HG02938 (cell line): Measurements from ENCODE around the gene SLC25A19.

ENCODE experiments used
- ATAC-seq: cut with Tn5 transposase; IDR thresholded peaks from one replicate; pipeline ENCODE4 v1.9.1; 2021; ENCODE audit warnings: mild to moderate bottlenecking, moderate library complexity; ENCODE audit not compliant: unreplicated experiment

Gene SLC25A19

GRCh38 chr17:75289115-75289831 lies at the start of gene SLC25A19:
SLC25A19 (minus strand) TSS chr17:75289433; CDS start chr17:75286764, 2,669 bp downstream.
- ATAC-seq: peak; percentile 94

GRCh38 chr17:75338335-75338734 lies 49.1 kb upstream of the SLC25A19 start:
- no peak for ATAC-seq

- no peak for ATAC-seq
These were observed 46.1 kb upstream of the SLC25A19 start for GRCh38 chr17:75335315-75335714.

GRCh38 chr17:75334723-75335122 lies 45.5 kb upstream of the SLC25A19 start:
- no peak for ATAC-seq

- ATAC-seq: no peak
These were observed 42.4 kb upstream of the SLC25A19 start for GRCh38 chr17:75331671-75332070.

GRCh38 chr17:75327757-75328156 lies 38.5 kb upstream of the SLC25A19 start:
- ATAC-seq: no peak

- no peak for ATAC-seq
These were observed 37.1 kb upstream of the SLC25A19 start for GRCh38 chr17:75326226-75326848.

GRCh38 chr17:75325827-75326225 lies 36.6 kb upstream of the SLC25A19 start:
- ATAC-seq: no peak

GRCh38 chr17:75325348-75325747 lies 36.1 kb upstream of the SLC25A19 start:
- no peak for ATAC-seq

GRCh38 chr17:75321506-75321905 lies 32.3 kb upstream of the SLC25A19 start:
- ATAC-seq: no peak

GRCh38 chr17:75319904-75320691 lies 30.9 kb upstream of the SLC25A19 start:
- no peak for ATAC-seq

- no peak for ATAC-seq
These were observed 29.5 kb upstream of the SLC25A19 start for GRCh38 chr17:75318615-75319222.

- ATAC-seq: no peak
These were observed 29.0 kb upstream of the SLC25A19 start for GRCh38 chr17:75318211-75318610.

GRCh38 chr17:75317671-75318070 lies 28.4 kb upstream of the SLC25A19 start:
- ATAC-seq: no peak

- no peak for ATAC-seq
These were observed 27.0 kb upstream of the SLC25A19 start for GRCh38 chr17:75316253-75316652.

GRCh38 chr17:75315541-75316243 lies 26.5 kb upstream of the SLC25A19 start:
- no peak for ATAC-seq

- no peak for ATAC-seq
These were observed 24.8 kb upstream of the SLC25A19 start for GRCh38 chr17:75313941-75314551.

GRCh38 chr17:75308732-75309629 lies 19.7 kb upstream of the SLC25A19 start:
- ATAC-seq: no peak
